ENCODE data around the gene TRIM52. TPM values are rescaled to one million over a fixed set of nuclear protein-coding genes. Genes with fewer than 3 reads are reported as not detected.

Gene TRIM52
- total and polyA plus RNA-seq, 2 of the 13 experiments (the other 11 are each of a cell fraction or from before 2014, with no cell fraction given): 7.2 to 11.6 TPM

- TF ChIP-seq CHD4 (IDR thresholded peaks at IDR 0.05; ENCODE audit: borderline replicate concordance, low read length) (peak; percentile 73; the same call in 1 of the 2 replicates), NONO (IDR thresholded peaks at IDR 0.05) (no peak), NONO (CRISPR knock-in tag; conservative IDR thresholded peaks at IDR 0.05) (peak; percentile 39; the same call in 1 of the 2 replicates), CREM (IDR thresholded peaks at IDR 0.05) (peak; percentile 49), CREM (CRISPR knock-in tag; IDR thresholded peaks at IDR 0.05) (no peak), ZNF687 (CRISPR knock-in tag; IDR thresholded peaks at IDR 0.05) (peak; percentile 47), MED1 (CRISPR knock-in tag; IDR thresholded peaks at IDR 0.05) (peak; percentile 42; the same call in 1 of the 2 replicates), ZNF350 (CRISPR knock-in tag; IDR thresholded peaks at IDR 0.05; ENCODE audit: borderline replicate concordance, low read depth) (peak; percentile 35; the same call in 1 of the 2 replicates), MEIS1 (CRISPR knock-in tag; IDR thresholded peaks at IDR 0.05; ENCODE audit: borderline replicate concordance) (no peak), ZNF235 (CRISPR knock-in tag; IDR thresholded peaks at IDR 0.05; ENCODE audit: borderline replicate concordance) (no peak), HNF1A (IDR thresholded peaks at IDR 0.05; ENCODE audit: low read depth) (peak; percentile 50; the same call in 1 of the 2 replicates), HNF1A (CRISPR knock-in tag; IDR thresholded peaks at IDR 0.05; ENCODE audit: borderline replicate concordance) (no peak), ZNF124 (CRISPR knock-in tag; IDR thresholded peaks at IDR 0.05) (peak; percentile 45; the same call in 1 of the 2 replicates), HOXA3 (CRISPR knock-in tag; IDR thresholded peaks at IDR 0.05) (no peak), ZNF224 (CRISPR knock-in tag; IDR thresholded peaks at IDR 0.05) (0 out of 2 replicates have a peak, but pooled peaks have one; percentile 44), MEF2D (CRISPR knock-in tag; IDR thresholded peaks at IDR 0.05) (peak; percentile 45; the same call in 1 of the 2 replicates), CEBPG (CRISPR knock-in tag; IDR thresholded peaks at IDR 0.05) (peak; percentile 22; the same call in 1 of the 2 replicates), ZNF430 (CRISPR knock-in tag; IDR thresholded peaks at IDR 0.05) (0 out of 2 replicates have a peak, but pooled peaks have one; percentile 42), ZNF276 (CRISPR knock-in tag; IDR thresholded peaks at IDR 0.05; ENCODE audit: low read depth) (no peak), NFIC (IDR thresholded peaks at IDR 0.05; ENCODE audit: low read length) (0 out of 2 replicates have a peak, but pooled peaks have one; percentile 43), RBM22 (optimal IDR thresholded peaks at IDR 0.05; ENCODE audit: low read length) (peak; percentile 95)
Observed at GRCh38 chr5:181207214-181207959, 53.6 kb downstream of the TRIM52 start (continued).

All from HepG2 (cell line).